A549 treated with Hydrocortisone at 1 μM for 4 hours (cell line): ENCODE measurements around the gene MBD2. TPM values are rescaled to one million over a fixed set of nuclear protein-coding genes. Genes with fewer than 3 reads are reported as not detected.

Source experiments
- total RNA-seq: library from RNA; stranded (reverse); fragments of 200-300 nt; extraction: Qiagen RNA extraction; gene quantifications from 5 replicates; pipeline ENCODE4 v1.2.3, GENCODE V29; 2022

The MBD2 gene, protein sequence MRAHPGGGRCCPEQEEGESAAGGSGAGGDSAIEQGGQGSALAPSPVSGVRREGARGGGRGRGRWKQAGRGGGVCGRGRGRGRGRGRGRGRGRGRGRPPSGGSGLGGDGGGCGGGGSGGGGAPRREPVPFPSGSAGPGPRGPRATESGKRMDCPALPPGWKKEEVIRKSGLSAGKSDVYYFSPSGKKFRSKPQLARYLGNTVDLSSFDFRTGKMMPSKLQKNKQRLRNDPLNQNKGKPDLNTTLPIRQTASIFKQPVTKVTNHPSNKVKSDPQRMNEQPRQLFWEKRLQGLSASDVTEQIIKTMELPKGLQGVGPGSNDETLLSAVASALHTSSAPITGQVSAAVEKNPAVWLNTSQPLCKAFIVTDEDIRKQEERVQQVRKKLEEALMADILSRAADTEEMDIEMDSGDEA
- 29.0 to 60.5 TPM (median 59.0 TPM) in 5 replicates for total RNA-seq

GRCh38 chr18:54224379-54225014 is at the start of gene MBD2:
Gene MBD2, minus strand, starts transcription at chr18:54224669. Its CDS starts 110 bp downstream, at chr18:54224559.

Other genes starting within 250 kb of the MBD2 start
- gene POLI, start 44.8 kb upstream of the MBD2 start, total RNA-seq, result 7.1 to 8.9 TPM (median 8.6 TPM) in 5 replicates
- 0.20 TPM in 1 of 5 replicates, not detected in the others for gene STARD6, start 133.2 kb upstream of the MBD2 start, total RNA-seq
- gene C18orf54, start 133.2 kb upstream of the MBD2 start, total RNA-seq, result 2.1 to 3.3 TPM (median 2.6 TPM) in 5 replicates